Measurements from ENCODE around the gene EID1.

The EID1 gene

GRCh38 chr15:48832648-48833047 lies 45.3 kb upstream of the EID1 start:
- Histone ChIP-seq H4K20me1 (ENCODE audit: insufficient read depth, low read length, poor library complexity, severe bottlenecking) (no peaks in the 10 kb centered on the region), H3K4me3 (ENCODE audit: low read length, poor library complexity, severe bottlenecking) (no peak overlapping the region), H3K27me3 (ENCODE audit: insufficient read depth, low read length, poor library complexity, severe bottlenecking) (no peaks in the 10 kb centered on the region), H3K4me1 (ENCODE audit: insufficient read depth, low read length, poor library complexity, severe bottlenecking) (no peaks in the 10 kb centered on the region), H3K9ac (ENCODE audit: low read depth, low read length, poor library complexity, severe bottlenecking) (no peak overlapping the region), H3F3A (ENCODE audit: low read depth) (no peaks in the 10 kb centered on the region), H3K9me3 (ENCODE audit: insufficient read depth, low read depth, low read length) (no peaks in the 10 kb centered on the region; the same call in 1 of the 2 replicates), H3K4me2 (ENCODE audit: low read depth, low read length, poor library complexity, severe bottlenecking) (no peak overlapping the region), H3K36me3 (ENCODE audit: insufficient read depth, low read length) (no peaks in the 10 kb centered on the region), H3K79me2 (ENCODE audit: insufficient read depth, low read length) (no peaks in the 10 kb centered on the region), H2AFZ (ENCODE audit: low read length) (no peak overlapping the region), H3K9me2 (replicated peaks; ENCODE audit: low read depth, low read length) (no peaks in the 10 kb centered on the region)
- TF ChIP-seq EZH2phosphoT487 (IDR thresholded peaks at IDR 0.05; ENCODE audit: borderline replicate concordance), result no peak
- TF ChIP-seq, protein P1, sequence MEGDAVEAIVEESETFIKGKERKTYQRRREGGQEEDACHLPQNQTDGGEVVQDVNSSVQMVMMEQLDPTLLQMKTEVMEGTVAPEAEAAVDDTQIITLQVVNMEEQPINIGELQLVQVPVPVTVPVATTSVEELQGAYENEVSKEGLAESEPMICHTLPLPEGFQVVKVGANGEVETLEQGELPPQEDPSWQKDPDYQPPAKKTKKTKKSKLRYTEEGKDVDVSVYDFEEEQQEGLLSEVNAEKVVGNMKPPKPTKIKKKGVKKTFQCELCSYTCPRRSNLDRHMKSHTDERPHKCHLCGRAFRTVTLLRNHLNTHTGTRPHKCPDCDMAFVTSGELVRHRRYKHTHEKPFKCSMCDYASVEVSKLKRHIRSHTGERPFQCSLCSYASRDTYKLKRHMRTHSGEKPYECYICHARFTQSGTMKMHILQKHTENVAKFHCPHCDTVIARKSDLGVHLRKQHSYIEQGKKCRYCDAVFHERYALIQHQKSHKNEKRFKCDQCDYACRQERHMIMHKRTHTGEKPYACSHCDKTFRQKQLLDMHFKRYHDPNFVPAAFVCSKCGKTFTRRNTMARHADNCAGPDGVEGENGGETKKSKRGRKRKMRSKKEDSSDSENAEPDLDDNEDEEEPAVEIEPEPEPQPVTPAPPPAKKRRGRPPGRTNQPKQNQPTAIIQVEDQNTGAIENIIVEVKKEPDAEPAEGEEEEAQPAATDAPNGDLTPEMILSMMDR (conservative IDR thresholded peaks at IDR 0.05; ENCODE audit: low read length), result no peak

DNA sequence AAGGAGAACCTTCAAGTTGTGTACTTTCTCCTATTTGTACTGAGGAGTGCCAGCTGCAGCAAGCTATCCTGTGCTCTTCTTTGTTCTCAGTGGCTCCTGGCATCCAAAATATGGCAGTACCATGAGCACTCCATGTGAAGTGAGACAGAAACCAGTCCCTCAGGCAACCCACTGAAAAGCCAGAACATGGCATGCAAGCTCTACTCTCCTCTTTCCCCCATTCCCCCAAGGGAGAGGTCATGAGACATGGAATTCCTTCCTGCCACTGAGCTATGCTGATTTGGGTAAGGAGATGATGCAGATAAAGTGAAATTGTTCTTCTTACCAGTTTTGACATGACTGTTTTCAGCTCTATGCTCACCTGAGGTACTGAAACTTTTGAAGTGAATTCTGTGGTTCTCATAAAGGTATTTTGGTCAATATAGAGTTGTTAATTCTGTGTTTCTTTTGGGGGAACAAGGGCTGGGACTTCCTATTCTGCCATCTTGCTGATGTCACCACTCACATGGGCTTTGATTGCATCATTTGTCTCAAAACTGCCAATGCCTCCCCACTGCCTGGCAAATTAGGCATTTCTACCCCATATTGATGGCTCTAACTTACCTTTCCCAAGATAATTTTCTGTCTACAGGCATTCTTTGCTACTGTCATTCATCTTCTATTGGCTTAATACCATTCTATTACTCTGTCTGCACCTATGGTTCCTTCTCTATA lies 44.3 kb upstream of the EID1 start:
- no peaks in the 10 kb centered on the region for H3K4me1 ChIP-seq (ENCODE audit: insufficient read depth, low read length, poor library complexity, severe bottlenecking)
- no peak overlapping the region for H3K4me2 ChIP-seq (ENCODE audit: low read depth, low read length, poor library complexity, severe bottlenecking)
- no peaks in the 10 kb centered on the region for H3K36me3 ChIP-seq (ENCODE audit: insufficient read depth, low read length)
- H3K9ac ChIP-seq (ENCODE audit: low read depth, low read length, poor library complexity, severe bottlenecking), result no peak overlapping the region
- no peak overlapping the region for H3K4me3 ChIP-seq (ENCODE audit: low read length, poor library complexity, severe bottlenecking)
- H2AFZ ChIP-seq (ENCODE audit: low read length), result no peak overlapping the region
- TF ChIP-seq, protein P1 (conservative IDR thresholded peaks at IDR 0.05; ENCODE audit: low read length), result no peak
- no peak for TF ChIP-seq EZH2phosphoT487 (IDR thresholded peaks at IDR 0.05; ENCODE audit: borderline replicate concordance)
- H4K20me1 ChIP-seq (ENCODE audit: insufficient read depth, low read length, poor library complexity, severe bottlenecking), result no peaks in the 10 kb centered on the region
- H3F3A ChIP-seq (ENCODE audit: low read depth), result no peaks in the 10 kb centered on the region
- no peaks in the 10 kb centered on the region; the same call in 1 of the 2 replicates for H3K9me3 ChIP-seq (ENCODE audit: insufficient read depth, low read depth, low read length)
- no peaks in the 10 kb centered on the region for H3K27me3 ChIP-seq (ENCODE audit: insufficient read depth, low read length, poor library complexity, severe bottlenecking)
- no peaks in the 10 kb centered on the region for H3K79me2 ChIP-seq (ENCODE audit: insufficient read depth, low read length)
- no peaks in the 10 kb centered on the region for H3K9me2 ChIP-seq (replicated peaks; ENCODE audit: low read depth, low read length)

DNA sequence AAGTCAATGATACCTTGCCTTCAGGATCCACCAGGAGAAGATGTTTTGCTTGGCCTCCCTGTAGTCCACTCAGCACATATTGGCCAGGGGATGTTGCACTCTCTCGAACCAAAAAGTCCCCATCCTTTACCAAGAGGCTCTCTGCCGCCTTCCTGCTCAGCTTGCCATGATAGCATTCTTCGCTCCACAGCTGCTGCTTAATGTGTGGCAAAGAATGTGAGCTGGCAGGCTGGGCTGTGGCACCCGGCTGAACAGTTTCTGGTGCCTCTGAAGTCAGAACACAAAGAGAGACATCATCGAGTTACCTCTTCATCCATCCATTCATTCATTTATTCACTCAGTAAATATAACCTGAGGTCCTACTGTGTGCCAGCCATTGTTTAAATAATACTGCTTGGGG lies 43.2 kb upstream of the EID1 start:
- no peaks in the 10 kb centered on the region for H3K36me3 ChIP-seq (ENCODE audit: insufficient read depth, low read length)
- H3K9ac ChIP-seq (ENCODE audit: low read depth, low read length, poor library complexity, severe bottlenecking), result no peak overlapping the region
- H3K4me3 ChIP-seq (ENCODE audit: low read length, poor library complexity, severe bottlenecking), result no peak overlapping the region
- H3K4me1 ChIP-seq (ENCODE audit: insufficient read depth, low read length, poor library complexity, severe bottlenecking), result no peaks in the 10 kb centered on the region
- no peaks in the 10 kb centered on the region; the same call in 1 of the 2 replicates for H3K9me3 ChIP-seq (ENCODE audit: insufficient read depth, low read depth, low read length)
- no peak for TF ChIP-seq EZH2phosphoT487 (IDR thresholded peaks at IDR 0.05; ENCODE audit: borderline replicate concordance)
- TF ChIP-seq, protein P1 (conservative IDR thresholded peaks at IDR 0.05; ENCODE audit: low read length), result no peak
- no peaks in the 10 kb centered on the region for H3K27me3 ChIP-seq (ENCODE audit: insufficient read depth, low read length, poor library complexity, severe bottlenecking)
- H3K9me2 ChIP-seq (replicated peaks; ENCODE audit: low read depth, low read length), result no peaks in the 10 kb centered on the region
- H3K79me2 ChIP-seq (ENCODE audit: insufficient read depth, low read length), result no peaks in the 10 kb centered on the region
- no peaks in the 10 kb centered on the region for H4K20me1 ChIP-seq (ENCODE audit: insufficient read depth, low read length, poor library complexity, severe bottlenecking)
- no peaks in the 10 kb centered on the region for H3F3A ChIP-seq (ENCODE audit: low read depth)
- no peak overlapping the region for H3K4me2 ChIP-seq (ENCODE audit: low read depth, low read length, poor library complexity, severe bottlenecking)
- H2AFZ ChIP-seq (ENCODE audit: low read length), result no peak overlapping the region

Data from Loucy (cell line).